ENCODE measurements around the gene COL27A1. TPM values are rescaled to one million over a fixed set of nuclear protein-coding genes. Genes with fewer than 3 reads are reported as not detected.

Gene COL27A1
- polyA plus RNA-seq, 1 donor (not counting 4 experiments of a cell fraction or from before 2014, with no cell fraction given) = 14.0 TPM

DNA sequence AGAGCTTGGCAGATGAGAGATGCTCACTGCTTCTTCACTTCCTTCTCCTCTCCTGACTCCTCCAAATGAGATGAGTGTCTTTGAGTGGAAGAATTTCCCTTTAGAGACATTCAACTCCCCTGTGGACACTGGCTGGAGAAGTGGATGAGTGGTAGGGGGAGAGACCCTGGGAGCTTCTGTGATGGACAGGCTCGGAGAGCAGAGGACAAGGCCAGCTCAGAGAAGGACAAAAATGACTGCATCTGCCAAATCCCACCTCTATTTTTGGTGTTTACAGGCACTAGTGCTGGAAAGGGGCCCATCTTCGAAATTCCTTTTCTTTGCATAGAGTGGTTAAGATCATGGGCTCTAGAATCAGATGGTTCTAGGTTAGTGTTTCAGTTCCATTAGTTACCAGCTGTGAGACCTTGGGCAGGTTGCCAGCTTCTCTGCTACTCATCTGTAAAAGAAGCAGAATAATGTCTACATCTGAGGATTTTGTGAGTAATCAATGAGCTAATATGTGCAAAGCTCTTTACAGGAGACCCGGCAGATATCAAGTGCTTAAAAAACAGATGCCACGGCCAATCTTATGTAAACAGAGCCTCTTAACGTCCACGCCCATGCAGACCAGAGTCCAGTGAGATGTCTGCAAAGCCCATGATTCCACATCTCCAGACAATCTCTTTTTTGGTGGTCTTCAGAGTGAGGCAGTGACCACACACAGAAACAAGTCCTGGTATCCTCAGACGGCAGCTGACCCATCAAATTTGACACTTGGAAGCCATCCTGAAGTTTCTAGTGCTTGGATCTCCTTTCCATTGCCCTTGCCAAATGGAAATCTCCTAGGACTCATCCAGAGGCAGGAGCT is 13.6 kb upstream of the COL27A1 start:
- TF ChIP-seq CTCF (optimal IDR thresholded peaks at IDR 0.05 in 1 of 3, IDR thresholded peaks at IDR 0.05 in 1 of 3, conservative IDR thresholded peaks at IDR 0.05 in 1 of 3; ENCODE audit: extremely low read depth in 1 of 3, insufficient read depth in 2 of 3, low read length in 3 of 3) (no peak), EZH2 (IDR thresholded peaks at IDR 0.05; ENCODE audit: low read length) (no peak)

GRCh38 chr9:114143234-114143633 is 12.1 kb upstream of the COL27A1 start:
- Histone ChIP-seq H3K79me2 (ENCODE audit: control insufficient read depth, insufficient read depth, low read length) (no peaks in the 10 kb centered on the region), H3K9ac (ENCODE audit: control insufficient read depth, extremely low read depth, insufficient read depth, low read length) (no peak overlapping the region), H4K20me1 (ENCODE audit: control insufficient read depth, extremely low read depth, insufficient read depth, low read length) (no peaks in the 10 kb centered on the region), H3K27me3 (ENCODE audit: control insufficient read depth, extremely low read depth, insufficient read depth, low read length) (peaks cover 27% of the 10 kb centered on the region), H2AFZ (ENCODE audit: control insufficient read depth, low read length) (no peak overlapping the region), H3K4me1 (ENCODE audit: control insufficient read depth, extremely low read depth, insufficient read depth, low read length) (no peaks in the 10 kb centered on the region), H3K4me3 (ENCODE audit: control insufficient read depth in 2 of 3, extremely low read depth in 1 of 3, insufficient read depth in 2 of 3, low read depth in 1 of 3, low read length in 3 of 3) (no peak overlapping the region), H3K9me3 (ENCODE audit: control insufficient read depth, low read depth, low read length) (no peaks in the 10 kb centered on the region), H3K27ac (ENCODE audit: control insufficient read depth, insufficient read depth, low read length) (no peak overlapping the region), H3K36me3 (ENCODE audit: control insufficient read depth in 2 of 2, extremely low read depth in 1 of 2, insufficient read depth in 2 of 2, low read length in 2 of 2) (no peaks in the 10 kb centered on the region), H3K9me1 (ENCODE audit: control insufficient read depth, extremely low read depth, insufficient read depth, low read length) (no peaks in the 10 kb centered on the region), H3K4me2 (ENCODE audit: control insufficient read depth, extremely low read depth, insufficient read depth, low read depth, low read length) (no peak overlapping the region)
- dilution Hi-C loops (cut with MboI; ENCODE audit: extremely low pct_ligation_motif_present, low sequenced_read_pairs) = no loop called here
- FAIRE-seq = no peak
- TF ChIP-seq CTCF (optimal IDR thresholded peaks at IDR 0.05 in 1 of 3, IDR thresholded peaks at IDR 0.05 in 1 of 3, conservative IDR thresholded peaks at IDR 0.05 in 1 of 3; ENCODE audit: extremely low read depth in 1 of 3, insufficient read depth in 2 of 3, low read length in 3 of 3) (no peak), EZH2 (IDR thresholded peaks at IDR 0.05; ENCODE audit: low read length) (no peak)
- DNase-seq (ENCODE audit: low read depth, low spot score) = no peak

More for the DNA sequence above, 13.6 kb upstream of the COL27A1 start:
- Histone ChIP-seq H2AFZ (ENCODE audit: control insufficient read depth, low read length) (no peak overlapping the region), H3K9ac (ENCODE audit: control insufficient read depth, extremely low read depth, insufficient read depth, low read length) (no peak overlapping the region), H3K79me2 (ENCODE audit: control insufficient read depth, insufficient read depth, low read length) (no peaks in the 10 kb centered on the region), H4K20me1 (ENCODE audit: control insufficient read depth, extremely low read depth, insufficient read depth, low read length) (no peaks in the 10 kb centered on the region), H3K27ac (ENCODE audit: control insufficient read depth, insufficient read depth, low read length) (no peak overlapping the region), H3K4me2 (ENCODE audit: control insufficient read depth, extremely low read depth, insufficient read depth, low read depth, low read length) (no peak overlapping the region), H3K9me1 (ENCODE audit: control insufficient read depth, extremely low read depth, insufficient read depth, low read length) (no peaks in the 10 kb centered on the region), H3K4me3 (ENCODE audit: control insufficient read depth in 2 of 3, extremely low read depth in 1 of 3, insufficient read depth in 2 of 3, low read depth in 1 of 3, low read length in 3 of 3) (no peak overlapping the region), H3K9me3 (ENCODE audit: control insufficient read depth, low read depth, low read length) (no peaks in the 10 kb centered on the region), H3K36me3 (ENCODE audit: control insufficient read depth in 2 of 2, extremely low read depth in 1 of 2, insufficient read depth in 2 of 2, low read length in 2 of 2) (no peaks in the 10 kb centered on the region), H3K27me3 (ENCODE audit: control insufficient read depth, extremely low read depth, insufficient read depth, low read length) (peaks cover 26% of the 10 kb centered on the region), H3K4me1 (ENCODE audit: control insufficient read depth, extremely low read depth, insufficient read depth, low read length) (no peaks in the 10 kb centered on the region)
- FAIRE-seq = no peak
- no peak for DNase-seq (ENCODE audit: low read depth, low spot score)
- dilution Hi-C loops (cut with MboI; ENCODE audit: extremely low pct_ligation_motif_present, low sequenced_read_pairs) = no loop called here

Data from keratinocyte (primary cell).